ENCODE results near the gene CFAP299. TPM values are rescaled to one million over a fixed set of nuclear protein-coding genes. Genes with fewer than 3 reads are reported as not detected.

Gene CFAP299
- polyA plus RNA-seq, 12 donors = 0.17 to 0.36 (median 0.28) TPM; not detected in 8

- no peak for DNase-seq
Observed at GRCh38 chr4:80921441-80921840, 585.9 kb downstream of the CFAP299 start.

DNA sequence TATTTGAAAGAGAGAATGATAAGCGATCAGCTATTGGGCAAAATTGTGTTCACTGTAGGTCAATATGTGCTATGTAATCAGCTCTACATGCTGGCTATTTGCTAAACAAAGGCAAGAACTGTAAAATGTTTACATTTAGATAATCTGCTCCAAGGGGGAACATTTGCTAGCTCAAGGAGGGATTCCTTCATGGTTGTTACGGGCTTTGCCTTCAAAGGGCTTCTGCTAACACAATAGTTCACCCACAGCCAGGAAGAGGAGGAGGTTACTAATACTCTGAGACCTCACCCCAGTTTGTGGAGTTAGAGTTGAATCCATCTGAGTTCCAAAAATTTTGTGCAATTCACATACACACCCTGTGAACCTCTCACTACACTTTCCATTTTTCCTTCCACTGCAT is 587.4 kb downstream of the CFAP299 start:
- DNase-seq = no peak

DNA sequence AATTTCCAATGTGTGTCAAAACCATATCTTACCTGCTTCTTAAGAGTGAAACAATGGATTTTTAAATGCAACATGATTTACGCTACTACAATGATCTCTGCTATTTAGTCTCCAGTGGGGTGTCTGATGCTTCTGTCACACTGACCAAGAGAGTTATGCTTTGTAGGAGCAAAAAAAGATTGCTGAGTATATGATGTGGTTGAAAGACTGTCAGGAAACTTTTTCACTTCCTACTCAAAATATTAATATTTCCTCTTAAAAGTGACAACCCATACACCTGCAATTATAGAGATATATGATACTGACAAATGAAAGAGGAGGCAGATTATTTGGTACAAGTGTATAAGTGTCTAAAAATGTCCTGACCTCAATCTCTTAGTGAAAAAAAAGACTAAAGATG is 589.8 kb downstream of the CFAP299 start:
- DNase-seq = no peak

- no peak for DNase-seq
Observed at GRCh38 chr4:80926446-80926845, 590.9 kb downstream of the CFAP299 start.

DNA sequence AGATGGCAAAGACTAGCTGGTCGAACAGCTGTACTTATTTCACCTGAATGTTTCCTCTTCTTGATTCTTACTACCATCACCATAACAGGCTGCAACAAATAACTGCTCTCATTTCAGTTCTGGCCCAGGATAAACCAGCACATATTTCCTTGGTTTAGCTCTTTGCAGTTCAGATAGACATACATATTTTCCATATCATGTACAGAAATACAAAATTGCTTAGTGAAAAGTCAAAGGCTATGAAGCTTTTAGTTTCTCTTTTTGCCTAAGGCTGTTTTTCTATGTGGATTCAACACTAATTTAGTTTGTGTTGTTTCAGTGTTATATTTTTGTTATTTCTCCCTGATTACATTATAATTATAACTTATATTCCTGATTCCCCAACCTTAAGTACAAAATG is 591.4 kb downstream of the CFAP299 start:
- DNase-seq = no peak

GRCh38 chr4:80927420-80927819 is 591.9 kb downstream of the CFAP299 start:
- DNase-seq = peak; percentile 31

GRCh38 chr4:80931631-80932081 is 596.1 kb downstream of the CFAP299 start:
- DNase-seq = peak; percentile 37

DNA sequence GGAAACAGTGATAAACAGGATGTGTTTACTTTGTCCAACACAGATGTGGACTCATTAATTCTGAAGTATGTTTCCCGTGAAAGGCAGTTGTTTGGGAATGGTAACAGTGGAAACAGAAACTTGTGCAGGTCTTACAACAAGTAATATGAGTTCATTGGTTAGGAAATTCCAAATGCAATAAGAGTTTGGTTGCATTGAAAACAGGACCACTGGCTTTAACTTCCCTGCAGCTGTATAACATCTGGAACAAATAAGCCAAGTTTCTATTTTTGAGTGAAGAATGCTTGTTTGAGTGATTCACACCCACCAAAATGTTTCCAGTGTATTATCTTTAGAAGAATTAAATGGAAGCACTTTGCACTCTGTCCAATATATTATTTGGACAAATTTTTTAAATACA is 612.6 kb downstream of the CFAP299 start:
- peak; percentile 55 for DNase-seq

DNA sequence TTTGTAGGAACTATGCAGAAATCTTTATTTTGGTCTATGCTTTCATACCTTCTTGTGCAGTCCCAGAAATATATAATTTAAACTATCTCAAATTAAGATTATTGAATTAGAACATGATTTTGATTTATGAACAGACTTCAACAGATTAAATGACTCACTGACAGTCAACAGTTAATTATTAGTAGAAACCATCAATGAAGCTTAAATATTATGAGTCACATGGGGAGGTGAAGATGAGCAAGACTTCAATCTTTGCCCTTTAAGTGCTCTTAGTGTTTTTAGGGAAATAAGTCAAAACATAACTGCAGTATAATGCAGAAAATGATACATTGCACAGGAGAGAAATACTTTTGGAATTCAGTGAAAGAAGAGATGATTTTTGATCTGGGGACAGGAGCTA is 613.5 kb downstream of the CFAP299 start:
- DNase-seq = no peak

DNA sequence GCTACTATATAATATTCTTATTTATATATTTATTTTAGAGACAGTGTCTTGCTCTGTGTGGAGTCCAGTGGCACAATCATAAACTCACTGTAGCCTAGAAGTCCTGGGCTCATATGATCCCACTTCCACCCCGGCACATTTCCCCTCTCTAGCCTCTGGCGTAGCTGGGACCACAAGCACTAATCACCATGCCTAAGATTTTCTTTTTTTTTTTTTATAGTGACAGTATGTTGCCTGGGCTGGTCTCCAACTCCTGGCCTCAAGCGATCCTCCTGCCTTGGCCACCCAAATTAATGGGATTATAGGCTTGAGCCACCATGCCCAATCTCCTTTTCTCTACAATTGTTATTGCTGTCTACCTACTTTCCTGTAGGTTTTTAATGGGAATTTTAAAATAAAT is 620.9 kb downstream of the CFAP299 start:
- DNase-seq = no peak

- DNase-seq = no peak
Observed at GRCh38 chr4:80963051-80963450, 627.5 kb downstream of the CFAP299 start.

- no peak for DNase-seq
Observed at GRCh38 chr4:80967346-80967745, 631.8 kb downstream of the CFAP299 start.

DNA sequence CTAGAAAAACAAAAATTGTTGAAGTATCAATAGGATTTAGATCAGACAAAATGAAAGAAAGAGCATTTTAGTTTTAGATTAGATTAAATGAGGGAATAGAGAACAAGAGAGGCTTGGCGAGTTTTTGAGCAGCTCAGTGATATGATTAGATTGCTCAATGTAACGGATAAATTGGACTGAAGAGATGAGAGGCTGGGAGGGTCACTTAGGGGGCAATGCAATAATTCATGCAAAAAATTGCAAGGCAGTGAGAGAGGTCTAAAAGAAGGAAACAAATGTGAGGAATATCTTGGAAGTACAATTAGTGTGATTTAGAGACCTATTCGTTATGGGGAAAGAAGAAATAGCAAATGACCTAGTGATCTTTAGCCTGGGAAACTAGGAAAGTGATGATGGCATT is 644.7 kb downstream of the CFAP299 start:
- no peak for DNase-seq

DNA sequence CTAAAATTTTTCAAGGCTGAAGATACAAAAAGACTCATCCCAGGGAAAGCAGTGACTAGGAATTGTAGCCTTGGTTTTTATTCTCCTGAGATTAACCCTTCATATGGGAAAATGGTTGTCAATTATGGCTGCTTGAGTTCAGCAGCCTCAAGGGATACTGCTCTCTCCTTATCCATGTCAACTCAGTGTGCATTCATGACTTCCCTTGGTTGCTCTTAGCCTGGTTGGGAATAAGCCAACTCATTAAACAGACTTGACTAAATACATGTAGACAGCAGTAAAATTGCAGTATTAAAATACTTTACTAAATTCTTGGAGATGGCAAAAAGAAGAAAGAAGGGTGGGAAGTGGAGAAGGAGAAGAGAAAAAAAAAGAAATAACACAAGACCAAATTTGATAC is 650.5 kb downstream of the CFAP299 start:
- DNase-seq = no peak

DNA sequence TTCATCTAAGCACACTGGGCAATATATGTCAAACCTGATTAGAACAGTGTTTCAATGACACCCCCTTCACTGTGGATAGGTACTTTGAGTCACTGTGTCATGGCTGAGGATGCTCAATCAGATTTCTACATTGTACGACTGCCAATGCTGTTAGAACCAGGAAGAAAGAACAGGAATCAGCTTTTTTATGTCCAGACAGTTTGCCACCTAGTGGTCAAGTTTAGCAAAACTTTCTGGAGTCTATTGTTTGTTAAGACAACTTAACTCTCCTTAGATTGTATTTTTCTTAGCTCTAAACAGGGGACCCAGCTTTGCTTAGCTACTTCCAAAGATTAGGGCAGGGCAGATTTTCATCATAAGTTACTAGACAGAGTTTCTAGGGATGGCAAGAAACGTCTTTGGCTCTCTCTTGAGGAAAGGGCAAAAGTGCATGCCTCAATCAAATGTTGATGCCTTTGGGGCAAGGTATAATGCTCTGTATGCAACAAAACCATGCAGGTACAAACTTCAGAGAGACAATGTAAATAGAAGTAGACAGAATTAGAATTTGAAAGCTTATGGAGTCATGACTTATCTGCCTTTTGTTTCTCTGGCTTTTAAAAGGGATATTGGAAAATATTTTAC is 654.5 kb downstream of the CFAP299 start:
- DNase-seq = peak; percentile 66

- DNase-seq = no peak
Observed at GRCh38 chr4:80990851-80991250, 655.3 kb downstream of the CFAP299 start.

GRCh38 chr4:80999943-81000342 is 664.4 kb downstream of the CFAP299 start:
- DNase-seq = no peak

- no peak for DNase-seq
Observed at GRCh38 chr4:81003597-81004111, 668.1 kb downstream of the CFAP299 start.

GRCh38 chr4:81007417-81007816 is 671.9 kb downstream of the CFAP299 start:
- DNase-seq = no peak

Other genes starting within 250 kb of the CFAP299 start
- gene PRDM8, start 138.2 kb upstream of the CFAP299 start, polyA plus RNA-seq (ENCODE audit: insufficient read length in 12 of 12) = 10 to 100 TPM in 10 of 12 donors, 1 to 10 TPM in 1, not detected in 1; 7.9 to 18.8 (median 14.2) TPM
- 1 to 10 TPM in 7 of 12 donors, under 1 TPM in 4, not detected in 1; 0.47 to 2.4 (median 1.4) TPM for gene FGF5, start 69.1 kb upstream of the CFAP299 start, polyA plus RNA-seq (ENCODE audit: insufficient read length in 12 of 12)

Data from muscle of arm (tissue), 12 donors.